ENCODE measurements around the gene ZNF175. TPM values are rescaled to one million over a fixed set of nuclear protein-coding genes. Genes with fewer than 3 reads are reported as not detected.

ZNF175 gene
- total and polyA plus RNA-seq, 9 of the 15 experiments (the other 6 are each of a cell fraction or from before 2014, with no cell fraction given) = 3.7 to 37.9 (median 14.0) TPM

DNA sequence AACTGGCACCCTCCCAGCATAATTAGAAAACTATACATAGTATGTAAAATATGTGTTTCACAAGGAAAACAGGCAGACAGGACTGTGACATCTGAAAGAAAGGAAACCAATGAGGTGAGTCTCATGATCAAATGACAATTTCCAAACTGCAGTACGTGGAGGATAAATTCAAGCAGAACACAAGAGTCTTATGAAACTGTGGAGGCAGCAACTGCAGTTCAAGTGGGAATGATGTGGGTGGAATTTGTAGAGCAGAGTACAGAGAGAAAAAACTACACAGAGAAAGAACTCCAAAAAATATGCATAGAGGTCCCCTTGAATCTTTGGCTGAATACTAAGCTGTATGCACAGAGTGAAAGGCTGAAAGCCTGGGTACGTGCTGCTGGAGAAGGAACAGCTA, 49.3 kb upstream of the ZNF175 start (continued):
- TF ChIP-seq, protein P1, sequence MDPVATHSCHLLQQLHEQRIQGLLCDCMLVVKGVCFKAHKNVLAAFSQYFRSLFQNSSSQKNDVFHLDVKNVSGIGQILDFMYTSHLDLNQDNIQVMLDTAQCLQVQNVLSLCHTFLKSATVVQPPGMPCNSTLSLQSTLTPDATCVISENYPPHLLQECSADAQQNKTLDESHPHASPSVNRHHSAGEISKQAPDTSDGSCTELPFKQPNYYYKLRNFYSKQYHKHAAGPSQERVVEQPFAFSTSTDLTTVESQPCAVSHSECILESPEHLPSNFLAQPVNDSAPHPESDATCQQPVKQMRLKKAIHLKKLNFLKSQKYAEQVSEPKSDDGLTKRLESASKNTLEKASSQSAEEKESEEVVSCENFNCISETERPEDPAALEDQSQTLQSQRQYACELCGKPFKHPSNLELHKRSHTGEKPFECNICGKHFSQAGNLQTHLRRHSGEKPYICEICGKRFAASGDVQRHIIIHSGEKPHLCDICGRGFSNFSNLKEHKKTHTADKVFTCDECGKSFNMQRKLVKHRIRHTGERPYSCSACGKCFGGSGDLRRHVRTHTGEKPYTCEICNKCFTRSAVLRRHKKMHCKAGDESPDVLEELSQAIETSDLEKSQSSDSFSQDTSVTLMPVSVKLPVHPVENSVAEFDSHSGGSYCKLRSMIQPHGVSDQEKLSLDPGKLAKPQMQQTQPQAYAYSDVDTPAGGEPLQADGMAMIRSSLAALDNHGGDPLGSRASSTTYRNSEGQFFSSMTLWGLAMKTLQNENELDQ (CRISPR knock-in tag; IDR thresholded peaks at IDR 0.05; ENCODE audit: borderline replicate concordance) = no peak
- TF ChIP-seq MAFG (tag; conservative IDR thresholded peaks at IDR 0.05) = no peak

DNA sequence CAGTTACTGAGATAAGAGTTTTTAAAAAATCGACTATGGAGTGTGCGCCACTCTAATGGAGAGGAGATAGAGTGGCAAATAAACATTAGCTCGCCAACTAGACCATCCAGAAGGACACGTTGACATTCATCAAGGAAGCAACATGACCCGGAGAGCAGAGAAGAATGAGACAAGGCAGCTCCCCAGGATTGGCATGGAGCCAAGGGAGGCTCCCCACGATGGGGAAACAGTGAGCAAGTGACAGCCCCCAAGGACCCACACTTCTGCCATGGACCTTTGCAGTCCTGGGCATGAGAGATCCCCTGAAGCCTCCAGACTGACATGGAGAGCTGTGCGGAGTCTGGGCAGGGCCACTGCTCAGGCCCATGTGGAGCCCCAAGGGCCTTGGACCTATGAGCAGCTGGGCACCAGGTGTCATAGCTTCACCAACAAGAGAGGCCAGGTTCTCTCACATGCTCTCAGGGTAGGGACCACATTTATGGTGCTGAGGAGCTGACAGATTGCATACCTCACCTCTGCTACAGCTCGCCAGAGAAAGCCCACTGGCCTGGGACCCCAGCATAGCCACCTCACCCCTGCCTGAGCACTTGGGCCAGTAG, 46.3 kb upstream of the ZNF175 start:
- peaks cover 29 to 40% of the 10 kb centered on the region in 2 experiments for H3K4me1 ChIP-seq (replicated peaks in 1 of 2; ENCODE audit: control insufficient read depth in 2 of 2, insufficient read depth in 2 of 2, low read length in 2 of 2)
- 0 out of 3 replicates have a peak, but pooled peaks cover 2% of the 10 kb centered on the region for H3K36me3 ChIP-seq (ENCODE audit: control insufficient read depth, insufficient read depth, low read length)
- peak in 2 of 4 experiments; percentile 28 to 59 for DNase-seq (ENCODE audit: extremely low read depth in 1 of 4, low spot score in 3 of 4)
- H3K27ac ChIP-seq (ENCODE audit: extremely low read depth, low read depth, low read length) = peak overlapping the region; percentile 38; the same call in 1 of the 3 replicates
- no peak overlapping the region for H3K4me3 ChIP-seq
- in situ Hi-C loops (cut with MboI) (no loop called here), intact Hi-C loops (cut with micrococcal nuclease) (no loop called here)
- ChIA-PET POLR2A (interaction anchor here (0.6 kb wide), 1 partner anchor 11 kb away, joined by 3 read pairs; no protein-coding TSS in a partner anchor), CTCF (ENCODE audit: low intra/inter-chr PET ratio) (no interaction called here)
- 48% methylated on average over 8 of the region's 8 CpGs for WGBS (ENCODE audit: insufficient coverage, low coverage, missing lambda C conversion rate)
- H3K27me3 ChIP-seq (ENCODE audit: control insufficient read depth in 2 of 2, insufficient read depth in 2 of 2, low read length in 2 of 2) = no peaks in the 10 kb centered on the region
- peak overlapping the region; percentile 85 for H2AFZ ChIP-seq (ENCODE audit: low read depth, low read length)
- H4K20me1 ChIP-seq (replicated peaks; ENCODE audit: control insufficient read depth, insufficient read depth, low read length) = no peaks in the 10 kb centered on the region
- no peaks in the 10 kb centered on the region for H3K9me1 ChIP-seq (ENCODE audit: control insufficient read depth, insufficient read depth, low read length)
- peak overlapping the region; percentile 13 to 87; a peak in 3 of 4 replicates for H3K9ac ChIP-seq (ENCODE audit: insufficient read depth in 1 of 2, low read depth in 2 of 2, low read length in 2 of 2)
- H3K4me2 ChIP-seq (ENCODE audit: insufficient read depth, low read length) = 0 out of 2 replicates have a peak overlapping the region, but pooled peaks have one; percentile 4
- no TSS peak for BruUV-seq (replicated peaks)
- FAIRE-seq = peak; percentile 35
- ATAC-seq = peak; percentile 55
- peaks cover 2% of the 10 kb centered on the region; the same call in 1 of the 2 replicates for H3K9me3 ChIP-seq (replicated peaks; ENCODE audit: control insufficient read depth, insufficient read depth, low read depth, low read length)
- no peaks in the 10 kb centered on the region for H3K79me2 ChIP-seq (ENCODE audit: control insufficient read depth, insufficient read depth, low read length)
- TF ChIP-seq TSC22D4 (tag; IDR thresholded peaks at IDR 0.05) = no peak
- TF ChIP-seq, protein P2, sequence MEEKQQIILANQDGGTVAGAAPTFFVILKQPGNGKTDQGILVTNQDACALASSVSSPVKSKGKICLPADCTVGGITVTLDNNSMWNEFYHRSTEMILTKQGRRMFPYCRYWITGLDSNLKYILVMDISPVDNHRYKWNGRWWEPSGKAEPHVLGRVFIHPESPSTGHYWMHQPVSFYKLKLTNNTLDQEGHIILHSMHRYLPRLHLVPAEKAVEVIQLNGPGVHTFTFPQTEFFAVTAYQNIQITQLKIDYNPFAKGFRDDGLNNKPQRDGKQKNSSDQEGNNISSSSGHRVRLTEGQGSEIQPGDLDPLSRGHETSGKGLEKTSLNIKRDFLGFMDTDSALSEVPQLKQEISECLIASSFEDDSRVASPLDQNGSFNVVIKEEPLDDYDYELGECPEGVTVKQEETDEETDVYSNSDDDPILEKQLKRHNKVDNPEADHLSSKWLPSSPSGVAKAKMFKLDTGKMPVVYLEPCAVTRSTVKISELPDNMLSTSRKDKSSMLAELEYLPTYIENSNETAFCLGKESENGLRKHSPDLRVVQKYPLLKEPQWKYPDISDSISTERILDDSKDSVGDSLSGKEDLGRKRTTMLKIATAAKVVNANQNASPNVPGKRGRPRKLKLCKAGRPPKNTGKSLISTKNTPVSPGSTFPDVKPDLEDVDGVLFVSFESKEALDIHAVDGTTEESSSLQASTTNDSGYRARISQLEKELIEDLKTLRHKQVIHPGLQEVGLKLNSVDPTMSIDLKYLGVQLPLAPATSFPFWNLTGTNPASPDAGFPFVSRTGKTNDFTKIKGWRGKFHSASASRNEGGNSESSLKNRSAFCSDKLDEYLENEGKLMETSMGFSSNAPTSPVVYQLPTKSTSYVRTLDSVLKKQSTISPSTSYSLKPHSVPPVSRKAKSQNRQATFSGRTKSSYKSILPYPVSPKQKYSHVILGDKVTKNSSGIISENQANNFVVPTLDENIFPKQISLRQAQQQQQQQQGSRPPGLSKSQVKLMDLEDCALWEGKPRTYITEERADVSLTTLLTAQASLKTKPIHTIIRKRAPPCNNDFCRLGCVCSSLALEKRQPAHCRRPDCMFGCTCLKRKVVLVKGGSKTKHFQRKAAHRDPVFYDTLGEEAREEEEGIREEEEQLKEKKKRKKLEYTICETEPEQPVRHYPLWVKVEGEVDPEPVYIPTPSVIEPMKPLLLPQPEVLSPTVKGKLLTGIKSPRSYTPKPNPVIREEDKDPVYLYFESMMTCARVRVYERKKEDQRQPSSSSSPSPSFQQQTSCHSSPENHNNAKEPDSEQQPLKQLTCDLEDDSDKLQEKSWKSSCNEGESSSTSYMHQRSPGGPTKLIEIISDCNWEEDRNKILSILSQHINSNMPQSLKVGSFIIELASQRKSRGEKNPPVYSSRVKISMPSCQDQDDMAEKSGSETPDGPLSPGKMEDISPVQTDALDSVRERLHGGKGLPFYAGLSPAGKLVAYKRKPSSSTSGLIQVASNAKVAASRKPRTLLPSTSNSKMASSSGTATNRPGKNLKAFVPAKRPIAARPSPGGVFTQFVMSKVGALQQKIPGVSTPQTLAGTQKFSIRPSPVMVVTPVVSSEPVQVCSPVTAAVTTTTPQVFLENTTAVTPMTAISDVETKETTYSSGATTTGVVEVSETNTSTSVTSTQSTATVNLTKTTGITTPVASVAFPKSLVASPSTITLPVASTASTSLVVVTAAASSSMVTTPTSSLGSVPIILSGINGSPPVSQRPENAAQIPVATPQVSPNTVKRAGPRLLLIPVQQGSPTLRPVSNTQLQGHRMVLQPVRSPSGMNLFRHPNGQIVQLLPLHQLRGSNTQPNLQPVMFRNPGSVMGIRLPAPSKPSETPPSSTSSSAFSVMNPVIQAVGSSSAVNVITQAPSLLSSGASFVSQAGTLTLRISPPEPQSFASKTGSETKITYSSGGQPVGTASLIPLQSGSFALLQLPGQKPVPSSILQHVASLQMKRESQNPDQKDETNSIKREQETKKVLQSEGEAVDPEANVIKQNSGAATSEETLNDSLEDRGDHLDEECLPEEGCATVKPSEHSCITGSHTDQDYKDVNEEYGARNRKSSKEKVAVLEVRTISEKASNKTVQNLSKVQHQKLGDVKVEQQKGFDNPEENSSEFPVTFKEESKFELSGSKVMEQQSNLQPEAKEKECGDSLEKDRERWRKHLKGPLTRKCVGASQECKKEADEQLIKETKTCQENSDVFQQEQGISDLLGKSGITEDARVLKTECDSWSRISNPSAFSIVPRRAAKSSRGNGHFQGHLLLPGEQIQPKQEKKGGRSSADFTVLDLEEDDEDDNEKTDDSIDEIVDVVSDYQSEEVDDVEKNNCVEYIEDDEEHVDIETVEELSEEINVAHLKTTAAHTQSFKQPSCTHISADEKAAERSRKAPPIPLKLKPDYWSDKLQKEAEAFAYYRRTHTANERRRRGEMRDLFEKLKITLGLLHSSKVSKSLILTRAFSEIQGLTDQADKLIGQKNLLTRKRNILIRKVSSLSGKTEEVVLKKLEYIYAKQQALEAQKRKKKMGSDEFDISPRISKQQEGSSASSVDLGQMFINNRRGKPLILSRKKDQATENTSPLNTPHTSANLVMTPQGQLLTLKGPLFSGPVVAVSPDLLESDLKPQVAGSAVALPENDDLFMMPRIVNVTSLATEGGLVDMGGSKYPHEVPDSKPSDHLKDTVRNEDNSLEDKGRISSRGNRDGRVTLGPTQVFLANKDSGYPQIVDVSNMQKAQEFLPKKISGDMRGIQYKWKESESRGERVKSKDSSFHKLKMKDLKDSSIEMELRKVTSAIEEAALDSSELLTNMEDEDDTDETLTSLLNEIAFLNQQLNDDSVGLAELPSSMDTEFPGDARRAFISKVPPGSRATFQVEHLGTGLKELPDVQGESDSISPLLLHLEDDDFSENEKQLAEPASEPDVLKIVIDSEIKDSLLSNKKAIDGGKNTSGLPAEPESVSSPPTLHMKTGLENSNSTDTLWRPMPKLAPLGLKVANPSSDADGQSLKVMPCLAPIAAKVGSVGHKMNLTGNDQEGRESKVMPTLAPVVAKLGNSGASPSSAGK (IDR thresholded peaks at IDR 0.05) = peak; percentile 50

Data from K562 (cell line).